HCT116 (cell line): Measurements from ENCODE around the gene LMAN1L. TPM values are rescaled to one million over a fixed set of nuclear protein-coding genes. Genes with fewer than 3 reads are reported as not detected.

Source experiments
- ATAC-seq: fragments of 200-7000 bp; cut with Tn5 transposase; 2 replicates; pipeline ENCODE4 v1.9.1; 2020; ENCODE audit warnings: mild to moderate bottlenecking, moderate library complexity
- BruUV-seq: library from RNA; stranded (reverse); fragments of 400-500 nt; replicated peaks from 2 replicates; lab custom pipeline; 2021; lab: Mats Ljungman, UMichigan
- CTCF ChIA-PET: fragments of 300-600 bp; sonication (Branson Sonifier 250); formaldehyde crosslinking; loops from one replicate; lab custom pipeline; 2021; ENCODE audit warnings: antibody characterized with exemption; lab: Charles Lee
- POLR2A ChIA-PET: fragments of 300-600, 350-600 bp; sonication (Branson Sonifier 250); formaldehyde crosslinking; loops from one replicate; lab custom pipeline; 2021; ENCODE audit warnings: antibody characterized with exemption; lab: Charles Lee
- RAD21 ChIA-PET, 2 experiments: fragments of 300-600 bp; sonication (Branson Sonifier 250); formaldehyde crosslinking; loops; one replicate each; lab custom pipeline; 2023; ENCODE audit warnings: low total read pairs in 2 of 2; ENCODE audit not compliant: uncharacterized antibody in 2 of 2, unreplicated experiment in 2 of 2, low non-redundant PET in 1 of 2; lab: Charles Lee
- DNase-seq: peaks from one replicate; pipeline ENCODE4 v3.0.0-alpha.2; 2010; ENCODE audit warnings: low read depth, low spot score
- H2AFZ ChIP-seq: fragments of 200-600 bp; shearing (Covaris generic), sonication (generic); 2 replicates; pipeline ENCODE4 v1.6.1; 2017; ENCODE audit warnings: low read depth, mixed run types, mixed read lengths, antibody characterized with exemption, low read length; ENCODE audit not compliant: poor library complexity, severe bottlenecking
- H3K27ac ChIP-seq: 2 replicates; pipeline ENCODE4 v1.5.1; 2012; ENCODE audit warnings: low read depth, low read length
- H3K27me3 ChIP-seq: fragments of 200-600 bp; sonication (generic); 2 replicates; pipeline ENCODE4 v1.6.1; 2016; ENCODE audit warnings: mixed run types, low read length, mixed read lengths; ENCODE audit not compliant: insufficient read depth
- H3K36me3 ChIP-seq, 2 experiments: fragments of 200-500 bp in 1 of 2; fragments of 200-600 bp in 1 of 2; sonication (Bioruptor generic) in 1 of 2; sonication (generic) in 1 of 2; 2 replicates each; pipeline versions ENCODE4 v1.5.1 to v1.6.1; 2014 to 2016; ENCODE audit warnings: low read length in 2 of 2, inconsistent platforms in 1 of 2, mixed read lengths in 1 of 2, mixed run types in 1 of 2; ENCODE audit not compliant: insufficient read depth in 2 of 2, control insufficient read depth in 1 of 2
- H3K4me1 ChIP-seq, 2 experiments: fragments of 200-600 bp in 1 of 2; sonication (generic) in 1 of 2; 2 replicates each; pipeline versions ENCODE4 v1.5.1 to v1.6.1; 2012 to 2017; ENCODE audit warnings: low read length in 2 of 2, inconsistent platforms in 1 of 2, mild to moderate bottlenecking in 1 of 2, mixed read lengths in 1 of 2, mixed run types in 1 of 2, moderate library complexity in 1 of 2; ENCODE audit not compliant: insufficient read depth in 2 of 2, control insufficient read depth in 1 of 2
- H3K4me2 ChIP-seq: fragments of 200-600 bp; sonication (generic); 2 replicates; pipeline ENCODE4 v1.6.1; 2017; ENCODE audit warnings: mixed run types, low read length, mixed read lengths
- H3K4me3 ChIP-seq, 2 experiments: fragments of 200-600 bp in 1 of 2; sonication (generic) in 1 of 2; replicated peaks in 1 of 2; 2 replicates each; pipeline ENCODE4 v1.5.1; 2011 to 2016; ENCODE audit warnings: low read length in 2 of 2, control low read depth in 1 of 2, low read depth in 1 of 2, mild to moderate bottlenecking in 1 of 2, mixed read lengths in 1 of 2, mixed run types in 1 of 2
- H3K79me2 ChIP-seq: fragments of 200-600 bp; sonication (generic); 2 replicates; pipeline ENCODE4 v1.6.1; 2017; ENCODE audit warnings: mild to moderate bottlenecking, mixed run types, low read length, moderate library complexity, mixed read lengths; ENCODE audit not compliant: insufficient read depth
- H3K9ac ChIP-seq: fragments of 200-600 bp; sonication (generic); 2 replicates; pipeline ENCODE4 v1.6.1; 2016; ENCODE audit warnings: low read length, mixed read lengths
- H3K9me2 ChIP-seq: fragments of 200-600 bp; sonication (generic), shearing (Covaris generic); 2 replicates; pipeline ENCODE4 v1.6.1; 2017; ENCODE audit warnings: mixed run types, mild to moderate bottlenecking, moderate library complexity; ENCODE audit not compliant: insufficient read depth
- H3K9me3 ChIP-seq, 2 experiments: fragments of 200-500 bp in 1 of 2; fragments of 200-600 bp in 1 of 2; sonication (Bioruptor generic) in 1 of 2; sonication (generic) in 1 of 2; 2 replicates each; pipeline ENCODE4 v1.6.1; 2014 to 2017; ENCODE audit warnings: low read length in 2 of 2, mixed read lengths in 2 of 2, inconsistent platforms in 1 of 2, low read depth in 1 of 2, mild to moderate bottlenecking in 1 of 2, mixed run types in 1 of 2, moderate library complexity in 1 of 2; ENCODE audit not compliant: control insufficient read depth in 1 of 2, insufficient read depth in 1 of 2
- H4K20me1 ChIP-seq: fragments of 200-600 bp; sonication (generic), shearing (Covaris generic); 2 replicates; pipeline ENCODE4 v1.6.1; 2017; ENCODE audit warnings: mixed run types, mild to moderate bottlenecking, moderate library complexity; ENCODE audit not compliant: insufficient read depth
- ATF3 ChIP-seq: IDR thresholded peaks from 2 replicates; pipeline ENCODE4 v1.6.1; 2012
- EGR1 ChIP-seq: IDR thresholded peaks from 2 replicates; pipeline ENCODE4 v1.6.1; 2012; ENCODE audit warnings: low read depth
- EZH2 ChIP-seq: fragments of 200-600 bp; sonication (generic); IDR thresholded peaks from 2 replicates; pipeline ENCODE4 v1.6.1; 2017; ENCODE audit warnings: antibody characterized with exemption, mixed run types
- FOSL1 ChIP-seq: IDR thresholded peaks from 2 replicates; pipeline ENCODE4 v1.6.1; 2012; ENCODE audit warnings: low read depth
- JUND ChIP-seq: IDR thresholded peaks from 2 replicates; pipeline ENCODE4 v1.6.1; 2012
- MAX ChIP-seq: IDR thresholded peaks from 2 replicates; pipeline ENCODE4 v1.6.1; 2012
- POLR2A ChIP-seq: IDR thresholded peaks from 2 replicates; pipeline ENCODE4 v1.7.0; 2011; ENCODE audit warnings: borderline replicate concordance; ENCODE audit not compliant: insufficient read depth, insufficient read length; ENCODE audit errors: extremely low read depth
- POLR2AphosphoS5 ChIP-seq: IDR thresholded peaks from 2 replicates; pipeline ENCODE4 v1.6.1; 2011; ENCODE audit warnings: mild to moderate bottlenecking, low read depth, low read length, moderate library complexity
- RAD21 ChIP-seq: IDR thresholded peaks from 2 replicates; pipeline ENCODE4 v1.6.1; 2012; ENCODE audit warnings: low read depth, mild to moderate bottlenecking
- SIN3A ChIP-seq: IDR thresholded peaks from 2 replicates; pipeline ENCODE4 v1.6.1; 2012; ENCODE audit warnings: low read depth
- SP1 ChIP-seq: IDR thresholded peaks from 2 replicates; pipeline ENCODE4 v1.6.1; 2012; ENCODE audit warnings: low read depth
- SRF ChIP-seq: IDR thresholded peaks from 2 replicates; pipeline ENCODE4 v1.6.1; 2012; ENCODE audit warnings: low read depth
- TCF7L2 ChIP-seq: IDR thresholded peaks from 2 replicates; pipeline ENCODE4 v1.7.0; 2011; ENCODE audit warnings: borderline replicate concordance, inconsistent platforms; ENCODE audit not compliant: insufficient read depth, insufficient read length; ENCODE audit errors: extremely low read depth
- YY1 ChIP-seq: IDR thresholded peaks from 2 replicates; pipeline ENCODE4 v1.6.1; 2011; ENCODE audit warnings: low read length, low read depth, moderate library complexity, mild to moderate bottlenecking; ENCODE audit not compliant: insufficient replicate concordance; ENCODE audit errors: extremely low read depth
- ZBTB33 ChIP-seq: IDR thresholded peaks from 2 replicates; pipeline ENCODE4 v1.6.1; 2011; ENCODE audit warnings: mild to moderate bottlenecking, low read length, moderate library complexity; ENCODE audit not compliant: insufficient replicate concordance; ENCODE audit errors: extremely low read depth
- intact Hi-C: fragments of 100-400 bp; cut with micrococcal nuclease; formaldehyde crosslinking; loops from 2 replicates; pipeline ENCODE4 v1.10.0; 2022
- total RNA-seq: library from RNA; stranded (reverse); gene quantifications from one replicate; pipeline ENCODE4 v1.2.1, GENCODE V29; 2021; ENCODE audit not compliant: unreplicated experiment

LMAN1L gene
- total RNA-seq, 1 experiment from 2014 or later, result 0.17 TPM

- Histone ChIP-seq H3K9me2 (no peaks in the 10 kb centered on the region), H3K4me2 (no peak overlapping the region), H3K79me2 (peaks cover 6% of the 10 kb centered on the region; the same call in 1 of the 2 replicates), H3K27ac (no peak overlapping the region), H3K27me3 (no peaks in the 10 kb centered on the region), H3K4me3 (no peak overlapping the region), H2AFZ (no peak overlapping the region), H3K36me3 (peaks cover 2 to 8% of the 10 kb centered on the region in 2 experiments; a peak in 1 of 4 replicates), H4K20me1 (no peaks in the 10 kb centered on the region), H3K9me3 (no peaks in the 10 kb centered on the region), H3K4me1 (peaks cover 3 to 15% of the 10 kb centered on the region in 2 experiments; a peak in 3 of 4 replicates), H3K9ac (no peak overlapping the region)
- intact Hi-C loops, result no loop called here
- ChIA-PET CTCF (no interaction called here), RAD21 (no interaction called here), POLR2A (no interaction called here)
- ATAC-seq (no peak), DNase-seq (no peak)
- TF ChIP-seq FOSL1 (no peak), POLR2A (no peak)
- no TSS peak for BruUV-seq
These were observed 25.5 kb downstream of the LMAN1L start for GRCh38 chr15:74838137-74838516.

- RAD21 ChIA-PET, result no interaction called here
- intact Hi-C loops, result no loop called here
- peaks cover 9 to 23% of the 10 kb centered on the region in 2 experiments; a peak in 3 of 4 replicates for H3K4me1 ChIP-seq
- no peak for TF ChIP-seq SRF
- TF ChIP-seq RAD21, result no peak
- TF ChIP-seq SIN3A, result no peak
- no peak for TF ChIP-seq MAX
- no peak for TF ChIP-seq EZH2
- no peak for TF ChIP-seq ATF3
- TF ChIP-seq YY1, result no peak
- no peak for TF ChIP-seq POLR2AphosphoS5
- no peak for TF ChIP-seq EGR1
- no peak for TF ChIP-seq ZBTB33
- no peak for TF ChIP-seq JUND
- no peak for TF ChIP-seq FOSL1
- TF ChIP-seq SP1, result no peak
- no peak for TF ChIP-seq TCF7L2
These were observed 26.3 kb downstream of the LMAN1L start for GRCh38 chr15:74838746-74839525.

More at GRCh38 chr15:74838746-74839525, 26.3 kb downstream of the LMAN1L start:
- peaks cover 2 to 8% of the 10 kb centered on the region in 2 experiments; a peak in 1 of 4 replicates for H3K36me3 ChIP-seq
- H2AFZ ChIP-seq, result no peak overlapping the region
- no peak overlapping the region for H3K4me3 ChIP-seq
- H4K20me1 ChIP-seq, result no peaks in the 10 kb centered on the region
- ChIA-PET CTCF (no interaction called here), POLR2A (no interaction called here)
- H3K27me3 ChIP-seq, result no peaks in the 10 kb centered on the region
- ATAC-seq (no peak), DNase-seq (no peak)
- no peaks in the 10 kb centered on the region for H3K9me3 ChIP-seq
- no peaks in the 10 kb centered on the region for H3K9me2 ChIP-seq
- H3K27ac ChIP-seq, result no peak overlapping the region
- H3K79me2 ChIP-seq, result peaks cover 6% of the 10 kb centered on the region; the same call in 1 of the 2 replicates
- no peak overlapping the region for H3K9ac ChIP-seq
- BruUV-seq, result no TSS peak
- no peak overlapping the region for H3K4me2 ChIP-seq
